ENCODE data around the gene KANSL1. TPM values are rescaled to one million over a fixed set of nuclear protein-coding genes. Genes with fewer than 3 reads are reported as not detected.
"Not testable (repeated sequence)": the region's sequence is repeated elsewhere in the genome, so short reads cannot be mapped to it uniquely, and the experiment has no call there.

The KANSL1 gene
- total RNA-seq, 1 donor from 2014 or later: 99.8 TPM

GRCh38 chr17:46025060-46025459 is 168.2 kb downstream of the KANSL1 start:
- TF ChIP-seq CTCF (IDR thresholded peaks at IDR 0.05; ENCODE audit: insufficient read depth, low read depth, low read length): no peak
- TF ChIP-seq EZH2 (IDR thresholded peaks at IDR 0.05; ENCODE audit: insufficient read depth, low read length): no peak
- Histone ChIP-seq H3K79me2 (ENCODE audit: insufficient read depth, low read length) (no peaks in the 10 kb centered on the region), H4K20me1 (ENCODE audit: insufficient read depth, low read length) (peaks cover 24% of the 10 kb centered on the region), H3K27me3 (ENCODE audit: insufficient read depth, low read length) (no peaks in the 10 kb centered on the region), H3K36me3 (ENCODE audit: insufficient read depth, low read length) (peaks cover 20% of the 10 kb centered on the region), H3K9me3 (ENCODE audit: insufficient read depth, low read depth, low read length) (no peaks in the 10 kb centered on the region), H3K4me1 (ENCODE audit: insufficient read depth, low read length) (no peaks in the 10 kb centered on the region), H3K9ac (ENCODE audit: low read length) (no peak overlapping the region), H3K27ac (ENCODE audit: low read depth, low read length) (no peak overlapping the region), H2AFZ (ENCODE audit: low read depth, low read length) (no peak overlapping the region), H3K4me2 (ENCODE audit: low read length) (no peak overlapping the region), H3K4me3 (ENCODE audit: insufficient read depth, low read depth, low read length) (no peak overlapping the region)
- H3K9me3 Mint-ChIP-seq (ENCODE audit: unreplicated experiment): no peaks in the 10 kb centered on the region
- H3K4me1 Mint-ChIP-seq (ENCODE audit: low read depth, unreplicated experiment): no peaks in the 10 kb centered on the region
- H3K27me3 Mint-ChIP-seq (ENCODE audit: low read depth, unreplicated experiment): no peaks in the 10 kb centered on the region
- no peak for FAIRE-seq
- DNase-seq (ENCODE audit: low read depth): no peak
- H3K27ac Mint-ChIP-seq (ENCODE audit: unreplicated experiment): no peak overlapping the region
- peaks cover 36% of the 10 kb centered on the region for H3K36me3 Mint-ChIP-seq (ENCODE audit: low read depth, unreplicated experiment)
- H3K4me3 Mint-ChIP-seq (ENCODE audit: unreplicated experiment): no peak overlapping the region

- no peak overlapping the region for H3K4me3 ChIP-seq (ENCODE audit: insufficient read depth, low read depth, low read length)
- TF ChIP-seq EZH2 (IDR thresholded peaks at IDR 0.05; ENCODE audit: insufficient read depth, low read length) (no peak), CTCF (IDR thresholded peaks at IDR 0.05; ENCODE audit: insufficient read depth, low read depth, low read length) (no peak)
- H3K27me3 ChIP-seq (ENCODE audit: insufficient read depth, low read length): no peaks in the 10 kb centered on the region
- H4K20me1 ChIP-seq (ENCODE audit: insufficient read depth, low read length): peaks cover 23% of the 10 kb centered on the region
- H3K9me3 ChIP-seq (ENCODE audit: insufficient read depth, low read depth, low read length): no peaks in the 10 kb centered on the region
- no peak overlapping the region for H2AFZ ChIP-seq (ENCODE audit: low read depth, low read length)
- no peaks in the 10 kb centered on the region for H3K4me1 ChIP-seq (ENCODE audit: insufficient read depth, low read length)
- no peak overlapping the region for H3K27ac ChIP-seq (ENCODE audit: low read depth, low read length)
- Mint-ChIP-seq H3K27ac (ENCODE audit: unreplicated experiment) (no peak overlapping the region), H3K4me1 (ENCODE audit: low read depth, unreplicated experiment) (no peaks in the 10 kb centered on the region), H3K4me3 (ENCODE audit: unreplicated experiment) (no peak overlapping the region), H3K36me3 (ENCODE audit: low read depth, unreplicated experiment) (peaks cover 36% of the 10 kb centered on the region), H3K9me3 (ENCODE audit: unreplicated experiment) (no peaks in the 10 kb centered on the region), H3K27me3 (ENCODE audit: low read depth, unreplicated experiment) (no peaks in the 10 kb centered on the region)
- DNase-seq (ENCODE audit: low read depth) (no peak), FAIRE-seq (no peak)
- no peak overlapping the region for H3K4me2 ChIP-seq (ENCODE audit: low read length)
- H3K9ac ChIP-seq (ENCODE audit: low read length): no peak overlapping the region
- H3K36me3 ChIP-seq (ENCODE audit: insufficient read depth, low read length): peaks cover 16% of the 10 kb centered on the region
- H3K79me2 ChIP-seq (ENCODE audit: insufficient read depth, low read length): no peaks in the 10 kb centered on the region
Observed at GRCh38 chr17:46024590-46024989, 168.6 kb downstream of the KANSL1 start.

- FAIRE-seq (no peak), DNase-seq (ENCODE audit: low read depth) (no peak)
- H3K4me3 ChIP-seq (ENCODE audit: insufficient read depth, low read depth, low read length): no peak overlapping the region
- H3K9me3 ChIP-seq (ENCODE audit: insufficient read depth, low read depth, low read length): no peaks in the 10 kb centered on the region
- no peak overlapping the region for H3K4me2 ChIP-seq (ENCODE audit: low read length)
- no peak for TF ChIP-seq CTCF (IDR thresholded peaks at IDR 0.05; ENCODE audit: insufficient read depth, low read depth, low read length)
- no peak for TF ChIP-seq EZH2 (IDR thresholded peaks at IDR 0.05; ENCODE audit: insufficient read depth, low read length)
- Mint-ChIP-seq H3K9me3 (ENCODE audit: unreplicated experiment) (no peaks in the 10 kb centered on the region), H3K36me3 (ENCODE audit: low read depth, unreplicated experiment) (peaks cover 34% of the 10 kb centered on the region), H3K27ac (ENCODE audit: unreplicated experiment) (no peak overlapping the region), H3K27me3 (ENCODE audit: low read depth, unreplicated experiment) (no peaks in the 10 kb centered on the region), H3K4me3 (ENCODE audit: unreplicated experiment) (no peak overlapping the region), H3K4me1 (ENCODE audit: low read depth, unreplicated experiment) (no peaks in the 10 kb centered on the region)
- peaks cover 16% of the 10 kb centered on the region for H4K20me1 ChIP-seq (ENCODE audit: insufficient read depth, low read length)
- peaks cover 14% of the 10 kb centered on the region for H3K36me3 ChIP-seq (ENCODE audit: insufficient read depth, low read length)
- no peaks in the 10 kb centered on the region for H3K4me1 ChIP-seq (ENCODE audit: insufficient read depth, low read length)
- H3K27me3 ChIP-seq (ENCODE audit: insufficient read depth, low read length): no peaks in the 10 kb centered on the region
- no peaks in the 10 kb centered on the region for H3K79me2 ChIP-seq (ENCODE audit: insufficient read depth, low read length)
- no peak overlapping the region for H3K27ac ChIP-seq (ENCODE audit: low read depth, low read length)
- no peak overlapping the region for H3K9ac ChIP-seq (ENCODE audit: low read length)
- H2AFZ ChIP-seq (ENCODE audit: low read depth, low read length): no peak overlapping the region
Observed at GRCh38 chr17:46023783-46024388, 169.3 kb downstream of the KANSL1 start.

- not testable (repeated sequence) for H3K9me3 Mint-ChIP-seq (ENCODE audit: unreplicated experiment); H3K27me3 ChIP-seq (ENCODE audit: insufficient read depth, low read length); H3K27ac ChIP-seq (ENCODE audit: low read depth, low read length); H2AFZ ChIP-seq (ENCODE audit: low read depth, low read length); H3K27ac Mint-ChIP-seq (ENCODE audit: unreplicated experiment); H3K9ac ChIP-seq (ENCODE audit: low read length); H3K27me3 Mint-ChIP-seq (ENCODE audit: low read depth, unreplicated experiment); H3K9me3 ChIP-seq (ENCODE audit: insufficient read depth, low read depth, low read length); H3K4me2 ChIP-seq (ENCODE audit: low read length); H3K4me1 Mint-ChIP-seq (ENCODE audit: low read depth, unreplicated experiment); H3K4me1 ChIP-seq (ENCODE audit: insufficient read depth, low read length); H3K79me2 ChIP-seq (ENCODE audit: insufficient read depth, low read length); DNase-seq (ENCODE audit: low read depth); H3K4me3 Mint-ChIP-seq (ENCODE audit: unreplicated experiment); FAIRE-seq; H3K4me3 ChIP-seq (ENCODE audit: insufficient read depth, low read depth, low read length)
- H3K36me3 ChIP-seq (ENCODE audit: insufficient read depth, low read length): peaks cover 11% of the 10 kb centered on the region
- H3K36me3 Mint-ChIP-seq (ENCODE audit: low read depth, unreplicated experiment): peaks cover 37% of the 10 kb centered on the region
- H4K20me1 ChIP-seq (ENCODE audit: insufficient read depth, low read length): peaks cover 11% of the 10 kb centered on the region
Observed at GRCh38 chr17:46023366-46023765, 169.9 kb downstream of the KANSL1 start.
